CD4-positive, alpha-beta T cell (primary cell): ENCODE results near the gene ANKZF1. TPM values are rescaled to one million over a fixed set of nuclear protein-coding genes. Genes with fewer than 3 reads are reported as not detected.

Experiments used
- ATAC-seq: fragments of 200-7000 bp; cut with Tn5 transposase; one replicate; pipeline ENCODE4 v1.10.0; 2022; ENCODE audit warnings: mild to moderate bottlenecking; ENCODE audit not compliant: poor library complexity
- CTCF ChIA-PET: fragments of 350-600 bp; sonication (Branson Sonifier 250); formaldehyde crosslinking; loops from one replicate; lab custom pipeline; 2021; ENCODE audit warnings: antibody characterized with exemption, inconsistent platforms; lab: Charles Lee
- POLR2A ChIA-PET: fragments of 350-600 bp; sonication (Branson Sonifier 250); formaldehyde crosslinking; loops from one replicate; lab custom pipeline; 2021; ENCODE audit warnings: antibody characterized with exemption, inconsistent platforms; lab: Charles Lee
- DNase-seq, 14 experiments: peaks; one replicate each; pipeline ENCODE4 v3.0.0-alpha.2; 2013 to 2020; ENCODE audit warnings: mixed read lengths in 2 of 14
- H3K27ac ChIP-seq, 2 donors: one replicate each; pipeline versions ENCODE4 v1.5.1 to v1.7.0; 2013; ENCODE audit warnings: low read length in 2 of 2, low read depth in 1 of 2, mild to moderate bottlenecking in 1 of 2
- H3K27me3 ChIP-seq, 2 experiments: 1 replicate in 1 of 2; 2 replicates in 1 of 2; pipeline versions ENCODE4 v1.6.1 to v1.7.0; 2013; ENCODE audit warnings: low read length in 2 of 2, control low read depth in 1 of 2, mild to moderate bottlenecking in 1 of 2, moderate library complexity in 1 of 2; ENCODE audit not compliant: insufficient read depth in 2 of 2, control insufficient read depth in 1 of 2
- H3K36me3 ChIP-seq: one replicate; pipeline ENCODE4 v1.6.1; 2013; ENCODE audit warnings: low read length, control low read depth; ENCODE audit not compliant: insufficient read depth
- H3K4me1 ChIP-seq: one replicate; pipeline ENCODE4 v1.6.1; 2013; ENCODE audit warnings: low read length, control low read depth; ENCODE audit not compliant: insufficient read depth
- H3K4me3 ChIP-seq: one replicate; pipeline ENCODE4 v1.5.1; 2013; ENCODE audit warnings: mild to moderate bottlenecking, low read length, moderate library complexity
- H3K9me3 ChIP-seq, 2 experiments: 1 replicate in 1 of 2; 2 replicates in 1 of 2; pipeline versions ENCODE4 v1.6.1 to v1.7.0; 2013; ENCODE audit warnings: low read length in 2 of 2, mild to moderate bottlenecking in 2 of 2, control low read depth in 1 of 2, moderate library complexity in 1 of 2; ENCODE audit not compliant: control insufficient read depth in 1 of 2, insufficient read depth in 1 of 2
- H3K27ac Mint-ChIP-seq: one replicate; pipeline ENCODE4 v1.8.0; 2020; ENCODE audit warnings: mixed read lengths
- H3K27me3 Mint-ChIP-seq: one replicate; pipeline ENCODE4 v1.8.0; 2021; ENCODE audit warnings: mixed read lengths
- H3K36me3 Mint-ChIP-seq: one replicate; pipeline ENCODE4 v1.8.0; 2021; ENCODE audit warnings: low read depth, mixed read lengths
- H3K4me1 Mint-ChIP-seq: one replicate; pipeline ENCODE4 v1.8.0; 2021; ENCODE audit warnings: low read depth, mixed read lengths
- H3K4me3 Mint-ChIP-seq: one replicate; pipeline ENCODE4 v1.8.0; 2020; ENCODE audit warnings: mild to moderate bottlenecking, mixed read lengths
- H3K9me3 Mint-ChIP-seq: one replicate; pipeline ENCODE4 v1.8.0; 2020; ENCODE audit warnings: mixed read lengths
- CTCF ChIP-seq: fragments of 200-600 bp; IDR thresholded peaks from one replicate; pipeline ENCODE4 v1.8.0; 2022; ENCODE audit warnings: antibody characterized with exemption, mild to moderate bottlenecking
- intact Hi-C, 2 experiments: fragments of 100-400 bp; cut with DNase I in 1 of 2; cut with micrococcal nuclease in 1 of 2; formaldehyde crosslinking; loops; one replicate each; pipeline versions ENCODE4 v1.15.1 to v1.9.0; 2023 to 2025; cut with DNase I, micrococcal nuclease
- total RNA-seq, 174 experiments: library from RNA in 2 of 174; stranded (reverse) in 2 of 174; gene quantifications; one replicate each; pipeline ENCODE4 v1.2.3 and lab custom pipeline; 2021 to 2026

Gene ANKZF1
- total RNA-seq, 2 experiments from 2014 or later: 128 to 135 TPM

- Histone ChIP-seq H3K27me3 (no peaks in the 10 kb centered on the region), H3K4me1 (peaks cover 38% of the 10 kb centered on the region), H3K4me3 (no peak overlapping the region), H3K27ac (no peak overlapping the region), H3K36me3 (peaks cover 20% of the 10 kb centered on the region), H3K9me3 (peaks cover 0 to 3% of the 10 kb centered on the region in 2 experiments)
- peak in 1 of 14 experiments; percentile 0 for DNase-seq
- H3K9me3 Mint-ChIP-seq: no peaks in the 10 kb centered on the region
- H3K36me3 Mint-ChIP-seq: peaks cover 20% of the 10 kb centered on the region
- intact Hi-C loops: loop anchor here in 1 of 2 experiments (10.0 kb wide), 2 partner anchors 180 to 340 kb away; partner anchors contain the start of genes CHPF, DNPEP and TMEM198
- POLR2A ChIA-PET: no interaction called here
- peaks cover 39% of the 10 kb centered on the region for H3K4me1 Mint-ChIP-seq
- TF ChIP-seq CTCF: no peak
- no peak overlapping the region for H3K4me3 Mint-ChIP-seq
- ATAC-seq: no peak
- CTCF ChIA-PET: interaction anchor here (0.7 to 1.0 kb wide), 2 partner anchors 76 to 90 kb away, joined by 3 to 7 read pairs; no protein-coding TSS in a partner anchor
- H3K27ac Mint-ChIP-seq: peak overlapping the region; percentile 93
- H3K27me3 Mint-ChIP-seq: peaks cover under 1% of the 10 kb centered on the region
Observed at GRCh38 chr2:219204425-219205164, 25.0 kb upstream of the ANKZF1 start.

GRCh38 chr2:219205165-219205538 lies 24.5 kb upstream of the ANKZF1 start:
- POLR2A ChIA-PET: interaction anchor here (1.2 to 2.4 kb wide), 5 partner anchors 9 to 48 kb away, joined by 4 to 41 read pairs (median 17); partner anchors contain the start of genes TUBA4A and TUBA4B
- Mint-ChIP-seq H3K4me3 (peak overlapping the region; percentile 65), H3K27ac (peak overlapping the region; percentile 93), H3K27me3 (no peaks in the 10 kb centered on the region), H3K9me3 (no peaks in the 10 kb centered on the region), H3K36me3 (peaks cover 21% of the 10 kb centered on the region), H3K4me1 (peaks cover 40% of the 10 kb centered on the region)
- no peak for ATAC-seq
- CTCF ChIA-PET: interaction anchor here (0.7 to 2.9 kb wide), 3 partner anchors 34 to 75 kb away, joined by 3 to 17 read pairs (median 5); partner anchors contain the start of gene NHEJ1
- Histone ChIP-seq H3K4me1 (peaks cover 39% of the 10 kb centered on the region), H3K27ac (no peak overlapping the region), H3K4me3 (no peak overlapping the region), H3K9me3 (peaks cover 0 to 3% of the 10 kb centered on the region in 2 experiments), H3K36me3 (peaks cover 21% of the 10 kb centered on the region), H3K27me3 (no peaks in the 10 kb centered on the region)
- TF ChIP-seq CTCF: no peak
- intact Hi-C loops: loop anchor here in 1 of 2 experiments (10.0 kb wide), 2 partner anchors 180 to 340 kb away; partner anchors contain the start of genes CHPF, DNPEP and TMEM198
- DNase-seq: no peak

- TF ChIP-seq CTCF: no peak
- Histone ChIP-seq H3K27me3 (no peaks in the 10 kb centered on the region), H3K4me1 (peaks cover 47% of the 10 kb centered on the region), H3K9me3 (peaks cover 0 to 3% of the 10 kb centered on the region in 2 experiments), H3K36me3 (peaks cover 21% of the 10 kb centered on the region), H3K27ac (peak overlapping the region; percentile 89 to 90), H3K4me3 (peak overlapping the region; percentile 69)
- ChIA-PET POLR2A (interaction anchor here (1.0 to 4.8 kb wide), 20 partner anchors 9 to 182 kb away, joined by 3 to 139 read pairs (median 13); partner anchors contain the start of genes ABCB6, ANKZF1, ATG9A and CNPPD1), CTCF (interaction anchor here (0.9 to 4.2 kb wide), 10 partner anchors 13 to 226 kb away, joined by 3 to 32 read pairs (median 5); partner anchors contain the start of genes CNPPD1, DNPEP and NHEJ1)
- Mint-ChIP-seq H3K27ac (peak overlapping the region; percentile 93), H3K27me3 (no peaks in the 10 kb centered on the region), H3K36me3 (peaks cover 21% of the 10 kb centered on the region), H3K9me3 (no peaks in the 10 kb centered on the region), H3K4me3 (peak overlapping the region; percentile 90), H3K4me1 (peaks cover 41% of the 10 kb centered on the region)
- DNase-seq: no peak
- intact Hi-C loops: loop anchor here (1.0 to 10.0 kb wide), 6 partner anchors 28 to 339 kb away; partner anchors contain the start of genes CHPF (in 1 of the 2), DNAJB2 (in 1 of the 2), DNPEP (in 1 of the 2) and RETREG2 (in 1 of the 2)
- ATAC-seq: no peak
Observed at GRCh38 chr2:219205981-219206327, 23.7 kb upstream of the ANKZF1 start.
